GM18526 (cell line): Measurements from ENCODE around the gene PLEKHG7.

ENCODE experiments used
- POLR2A ChIP-seq: IDR thresholded peaks from 3 replicates; pipeline ENCODE4 v1.6.1; 2011; ENCODE audit not compliant: insufficient read length; ENCODE audit errors: extremely low read depth

PLEKHG7 gene

DNA sequence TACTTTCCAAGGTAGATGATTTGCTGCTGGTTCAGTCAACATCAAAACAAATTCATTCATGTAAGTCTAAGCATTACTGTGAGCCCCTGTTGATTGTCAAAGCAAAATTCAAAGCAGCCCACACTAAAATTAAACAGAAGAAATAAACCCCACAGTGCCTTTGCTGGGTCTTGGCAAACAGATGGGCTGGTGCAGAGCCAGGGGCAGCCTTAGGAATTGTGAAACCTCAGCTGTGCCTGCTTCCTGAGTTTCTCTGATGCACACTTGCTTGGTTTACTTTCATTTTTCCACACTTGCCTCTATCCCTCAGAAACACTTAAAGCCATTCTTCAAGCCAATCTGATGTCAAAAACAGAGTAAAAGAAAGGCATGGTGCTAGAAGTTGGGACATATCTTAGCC lies 6.6 kb upstream of the PLEKHG7 start:
- no peak for TF ChIP-seq POLR2A

DNA sequence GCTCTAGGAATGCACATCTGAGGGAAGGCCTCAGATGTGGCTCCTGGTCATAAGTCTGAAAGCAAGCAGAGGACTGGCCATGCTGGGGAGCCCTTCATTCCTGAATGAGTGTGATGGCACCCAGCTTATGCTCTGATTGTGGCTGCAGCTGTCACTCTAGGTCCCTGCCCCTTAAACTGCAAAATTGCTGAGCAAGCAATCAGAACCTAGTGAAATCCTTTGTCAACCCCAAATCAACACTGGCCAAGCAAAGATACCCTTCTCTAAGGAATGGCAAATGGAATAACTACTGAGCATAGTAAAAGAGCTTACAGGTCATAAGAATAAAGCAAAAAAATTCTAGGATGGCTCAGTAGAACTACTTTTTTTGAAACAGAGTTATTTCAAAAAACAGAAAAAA lies 4.3 kb upstream of the PLEKHG7 start:
- TF ChIP-seq POLR2A: no peak

DNA sequence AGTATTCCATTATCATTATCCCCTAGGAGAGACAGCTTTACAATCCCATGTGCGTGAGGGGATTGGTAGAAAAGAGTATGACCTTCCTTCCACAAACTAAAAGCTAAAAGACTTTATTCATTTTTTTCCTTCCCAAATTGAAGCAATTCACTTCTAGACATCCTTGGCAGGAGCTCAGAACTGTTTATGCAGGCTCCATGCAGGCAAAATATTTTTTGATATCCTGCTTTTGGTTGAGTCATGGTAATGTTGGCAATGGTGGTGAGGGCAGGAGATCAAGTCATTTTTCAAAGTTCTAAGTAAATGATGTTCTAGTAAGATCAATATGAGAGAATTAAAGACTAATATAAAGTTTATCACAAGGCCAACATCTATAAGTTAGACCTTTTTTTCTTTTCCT lies 1.3 kb upstream of the PLEKHG7 start:
- TF ChIP-seq POLR2A: no peak

DNA sequence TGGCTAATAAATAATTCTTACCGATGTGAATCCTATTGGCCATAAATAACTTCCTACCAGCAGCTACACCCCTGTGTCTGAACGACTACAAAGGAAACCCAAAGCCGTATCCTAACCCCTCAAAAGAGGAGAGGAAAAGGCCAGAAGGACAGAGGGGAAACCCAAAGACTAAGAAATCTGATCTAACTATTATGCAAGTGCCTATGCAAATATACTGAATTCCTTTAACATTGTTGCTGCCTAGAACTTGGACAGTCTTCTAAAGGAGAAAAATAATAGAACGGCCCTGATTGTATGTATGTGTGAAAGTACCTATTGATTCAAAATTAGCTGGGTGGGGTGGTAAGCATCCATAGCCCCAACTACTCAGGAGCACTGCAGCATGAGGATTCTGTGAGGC lies 997 bp downstream of the PLEKHG7 start:
- TF ChIP-seq POLR2A: no peak

DNA sequence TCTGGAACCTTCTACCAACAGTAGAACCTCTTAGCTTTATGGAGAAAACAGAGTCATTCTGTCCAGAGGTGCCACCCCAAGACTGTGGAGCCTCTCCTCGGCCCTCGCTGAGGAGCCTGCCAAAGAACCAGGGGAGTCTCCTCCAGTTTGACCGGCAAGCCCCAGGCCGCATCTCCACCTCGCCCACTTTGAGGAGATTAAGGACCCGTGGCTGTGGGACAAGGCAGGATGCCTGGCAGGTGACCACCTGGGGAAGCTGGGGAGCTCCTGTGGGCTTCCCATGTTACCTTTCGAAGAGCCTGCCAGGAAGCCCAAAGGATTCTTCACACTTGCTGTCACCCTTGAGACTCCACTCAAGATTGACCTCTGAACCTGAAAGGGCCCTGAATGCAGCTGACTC lies 3.8 kb downstream of the PLEKHG7 start:
- TF ChIP-seq POLR2A: no peak

DNA sequence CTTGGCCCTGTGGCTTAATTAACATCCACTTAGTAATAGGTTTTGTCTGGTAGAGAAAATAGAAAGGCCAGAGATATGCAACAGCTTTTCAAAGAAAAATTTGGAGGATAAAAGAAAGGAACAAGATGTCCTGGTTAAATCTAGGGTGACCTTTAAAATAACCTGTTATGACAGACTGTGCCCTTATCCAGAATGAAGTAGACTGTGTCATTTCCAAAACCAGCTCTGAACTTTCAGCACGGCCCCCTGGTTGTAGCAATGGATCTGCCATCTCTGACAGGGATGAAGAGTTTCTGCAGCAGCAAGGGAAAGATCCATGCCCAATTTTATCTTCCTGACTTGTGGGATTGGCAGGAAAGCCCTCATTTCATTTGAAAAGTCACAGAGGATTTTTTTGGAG lies 5.1 kb downstream of the PLEKHG7 start:
- no peak for TF ChIP-seq POLR2A

DNA sequence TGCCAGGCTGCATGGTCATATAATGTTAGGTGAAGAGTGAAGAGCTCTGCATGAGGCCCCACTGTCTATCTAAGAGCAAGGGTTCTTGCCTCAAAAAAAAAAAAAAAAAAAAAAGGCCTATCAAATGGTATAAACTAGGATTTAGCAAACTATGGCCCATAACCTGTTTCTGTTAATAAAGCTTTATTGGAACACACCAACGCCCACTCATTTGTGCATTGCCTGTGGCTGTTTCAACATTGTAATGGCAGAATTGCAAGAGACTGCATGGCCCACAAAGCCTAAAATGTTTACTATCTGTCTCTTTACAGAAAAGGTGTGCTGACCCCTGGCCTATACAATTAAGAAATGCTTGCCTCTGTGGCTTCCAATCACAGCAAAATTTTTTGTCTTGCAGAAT lies 12.8 kb downstream of the PLEKHG7 start:
- no peak for TF ChIP-seq POLR2A

DNA sequence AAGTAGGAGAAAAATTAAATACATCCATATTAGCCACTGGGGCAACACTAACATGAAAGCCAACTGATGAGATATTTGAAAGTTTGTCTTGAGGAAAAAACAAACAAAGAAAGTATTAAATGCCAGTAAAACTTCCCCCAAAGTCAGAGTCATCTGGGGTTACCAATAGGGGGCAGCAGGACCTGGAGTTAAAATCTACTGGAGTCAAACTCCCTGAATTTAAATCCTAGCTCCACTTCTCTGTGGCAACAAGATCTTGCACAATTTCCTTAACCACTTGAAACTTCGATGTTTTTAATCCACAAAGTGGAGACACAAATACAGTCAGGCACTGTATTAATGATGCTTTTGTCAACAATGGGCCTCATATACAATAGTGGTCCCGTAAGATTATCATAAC lies 14.4 kb downstream of the PLEKHG7 start:
- TF ChIP-seq POLR2A: no peak

DNA sequence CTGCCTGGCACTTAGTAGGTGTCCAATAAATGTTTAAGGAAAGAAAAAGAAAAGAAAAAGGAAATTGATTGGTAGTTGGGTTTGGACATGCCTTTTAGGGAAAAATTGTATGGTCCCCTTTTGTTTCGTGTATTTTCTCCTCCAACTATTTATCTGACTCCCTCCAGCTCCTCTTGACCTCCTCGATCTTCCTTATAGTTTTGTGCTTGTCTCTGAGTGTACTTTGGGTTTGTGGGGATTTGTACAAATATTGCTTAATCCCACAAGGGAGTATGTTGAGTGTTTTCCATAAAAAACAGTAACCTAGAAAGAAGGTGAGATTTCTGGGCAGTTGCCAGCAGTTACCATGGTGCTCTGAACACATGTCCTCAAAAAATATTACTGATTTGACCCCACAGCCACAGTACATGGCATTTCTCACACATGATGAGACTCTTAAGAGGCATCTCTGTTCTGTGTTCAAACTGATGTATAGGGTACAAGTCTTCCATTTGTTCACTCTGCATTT lies 15.7 kb downstream of the PLEKHG7 start:
- no peak for TF ChIP-seq POLR2A

DNA sequence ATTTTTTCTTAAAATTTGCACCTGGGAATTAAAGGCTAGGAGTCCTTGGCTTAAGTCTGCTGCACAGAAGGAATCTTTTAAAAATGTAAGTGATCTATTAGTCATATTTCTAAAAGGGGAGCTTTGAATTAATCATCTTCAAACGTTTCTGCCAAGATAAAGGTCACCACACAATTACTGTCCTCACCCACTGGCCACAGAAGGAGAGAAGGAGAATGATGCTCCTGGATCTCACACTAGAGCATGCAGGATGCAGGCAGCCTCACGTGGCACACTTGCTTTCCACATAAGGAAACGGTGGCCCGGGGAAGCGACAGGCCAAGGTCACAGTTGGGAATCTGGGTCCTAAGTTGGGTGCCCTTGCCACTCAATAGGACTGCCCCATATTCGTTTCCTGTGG lies 16.9 kb downstream of the PLEKHG7 start:
- TF ChIP-seq POLR2A: no peak

DNA sequence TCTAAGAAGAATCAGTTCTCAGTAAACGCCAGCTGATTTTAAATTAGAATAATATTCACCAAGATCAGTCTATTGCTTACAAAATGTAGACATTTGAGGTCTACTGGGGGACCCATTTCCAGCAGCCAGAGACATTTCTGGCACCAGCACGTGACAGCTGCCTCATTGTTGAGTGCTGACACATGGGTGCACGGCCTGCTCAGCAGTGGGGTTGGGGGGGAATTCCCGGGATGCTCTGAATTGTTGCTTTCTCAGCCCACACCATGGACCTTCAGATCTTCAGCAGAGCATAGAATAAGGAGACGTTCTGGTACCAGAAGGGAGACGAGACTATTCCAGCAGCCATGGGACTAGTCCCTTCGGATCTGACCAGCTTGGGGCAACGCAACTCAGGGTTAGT lies 18.3 kb downstream of the PLEKHG7 start:
- TF ChIP-seq POLR2A: no peak

DNA sequence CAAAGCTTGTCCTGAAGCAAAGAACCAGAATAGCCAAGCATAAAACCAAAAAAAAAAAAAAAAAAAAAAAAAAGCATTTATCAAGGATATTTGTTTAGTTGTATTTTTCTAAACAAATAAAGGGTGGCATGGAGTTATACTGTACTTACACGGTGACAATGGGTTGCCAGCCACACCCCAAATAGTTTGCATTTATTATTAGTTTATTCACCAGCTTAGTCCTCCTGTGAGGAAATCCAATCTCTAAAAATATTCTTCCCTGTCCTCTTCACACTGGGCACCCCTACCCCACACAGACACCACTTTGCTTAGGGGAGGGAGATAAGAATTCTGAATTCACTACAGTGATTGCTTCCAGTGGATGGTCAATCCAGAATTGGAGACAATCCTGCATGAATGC lies 18.9 kb downstream of the PLEKHG7 start:
- no peak for TF ChIP-seq POLR2A

DNA sequence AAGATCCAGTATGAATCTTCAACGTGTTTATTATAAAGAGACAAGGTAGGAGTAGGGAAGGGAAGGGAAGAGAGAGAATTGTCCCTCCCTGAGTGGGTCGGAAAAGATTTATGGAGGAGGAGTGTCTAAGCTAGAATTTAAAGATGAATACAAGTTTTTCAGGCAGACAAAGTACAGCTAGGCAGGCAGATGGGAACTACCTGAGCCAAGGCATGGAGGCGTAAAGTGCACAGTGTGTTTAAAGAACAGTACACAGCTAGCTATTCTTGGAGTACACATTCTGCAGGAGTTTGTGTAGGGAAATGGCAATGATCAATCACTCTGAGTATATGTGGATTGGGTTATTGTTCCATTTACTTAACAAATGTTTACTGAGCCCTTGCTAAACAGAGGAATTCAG lies 20.1 kb downstream of the PLEKHG7 start:
- no peak for TF ChIP-seq POLR2A

DNA sequence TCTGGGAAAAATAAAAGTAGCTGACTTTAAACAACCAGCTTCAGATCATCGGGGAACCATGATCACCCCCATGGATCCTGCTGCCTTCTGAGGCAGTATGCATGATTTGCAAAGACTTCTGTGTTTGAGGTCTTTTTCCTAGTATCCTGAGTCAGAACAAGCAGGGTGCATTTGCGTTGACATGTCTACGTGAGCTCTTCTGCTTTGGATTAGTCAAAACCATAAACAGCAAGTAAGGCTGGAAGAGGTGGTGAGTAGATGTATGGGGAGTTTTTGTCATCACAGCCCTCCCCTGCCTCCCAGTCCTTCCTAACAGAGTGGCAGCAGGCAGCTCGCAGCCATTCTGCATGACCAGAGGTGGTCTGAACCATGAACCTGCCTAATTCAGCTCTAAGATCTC lies 24.1 kb downstream of the PLEKHG7 start:
- no peak for TF ChIP-seq POLR2A

DNA sequence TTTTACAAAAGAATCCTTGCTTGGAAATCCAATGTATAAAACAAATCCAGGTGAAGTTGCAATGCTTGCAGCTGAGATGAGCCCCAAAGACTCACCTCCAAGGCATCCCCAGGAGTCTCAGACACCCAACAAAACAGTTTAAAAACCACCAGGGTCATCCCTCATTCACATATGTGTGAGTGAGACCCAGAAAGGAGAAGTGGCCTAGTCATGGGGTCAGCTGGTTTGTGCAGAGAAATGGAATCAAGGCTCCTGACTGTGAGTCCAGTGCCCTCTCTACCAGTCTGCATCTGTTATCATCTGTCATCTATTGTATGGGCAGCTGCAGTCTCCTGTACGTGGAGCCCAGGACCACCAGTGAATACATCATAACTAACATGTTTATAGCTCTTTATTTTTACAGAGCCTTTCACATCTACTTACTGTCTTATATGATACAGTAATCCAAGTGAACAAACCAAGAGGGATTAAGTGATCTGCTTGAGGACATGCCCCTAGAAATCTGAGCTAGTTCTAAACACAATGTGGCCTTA lies 27.1 kb downstream of the PLEKHG7 start:
- no peak for TF ChIP-seq POLR2A

DNA sequence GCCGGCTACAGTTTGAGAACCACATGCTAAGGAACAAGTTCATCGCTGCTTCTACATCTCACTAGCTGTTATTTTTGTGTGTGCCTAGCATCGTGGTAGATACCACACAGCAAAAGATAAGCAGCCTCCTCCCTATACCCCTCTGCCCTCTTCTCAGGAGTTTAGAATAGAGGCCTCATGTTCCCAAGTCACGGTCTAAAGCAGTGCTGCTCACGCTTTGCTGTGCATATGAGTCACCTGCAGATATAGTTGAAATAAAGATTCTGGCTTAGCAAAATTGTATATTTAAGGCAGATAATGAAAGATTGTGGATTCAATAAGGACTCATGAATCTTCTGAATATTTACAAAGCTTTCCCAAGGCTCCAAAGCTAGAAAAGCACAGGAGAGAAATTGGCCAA lies 28.0 kb downstream of the PLEKHG7 start:
- TF ChIP-seq POLR2A: no peak

DNA sequence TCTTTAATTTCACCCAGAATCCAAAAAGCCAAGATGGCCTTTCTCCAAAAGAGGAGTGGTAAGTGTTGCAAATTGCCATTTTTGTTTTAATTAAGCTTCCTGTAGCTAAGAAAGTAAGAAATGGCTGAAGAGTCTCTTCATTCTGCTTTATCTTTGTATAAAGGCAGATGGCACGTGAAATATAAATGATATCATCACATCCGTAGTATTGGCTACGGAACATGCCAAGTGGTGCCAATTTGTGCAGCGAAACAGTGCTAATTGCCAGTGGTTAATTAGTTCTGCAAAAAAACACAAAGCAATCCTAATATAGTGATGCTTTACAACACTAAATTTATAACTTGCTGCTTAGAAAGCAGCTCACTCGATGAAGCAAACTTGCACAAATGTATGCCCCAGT lies 29.4 kb downstream of the PLEKHG7 start:
- TF ChIP-seq POLR2A: no peak

DNA sequence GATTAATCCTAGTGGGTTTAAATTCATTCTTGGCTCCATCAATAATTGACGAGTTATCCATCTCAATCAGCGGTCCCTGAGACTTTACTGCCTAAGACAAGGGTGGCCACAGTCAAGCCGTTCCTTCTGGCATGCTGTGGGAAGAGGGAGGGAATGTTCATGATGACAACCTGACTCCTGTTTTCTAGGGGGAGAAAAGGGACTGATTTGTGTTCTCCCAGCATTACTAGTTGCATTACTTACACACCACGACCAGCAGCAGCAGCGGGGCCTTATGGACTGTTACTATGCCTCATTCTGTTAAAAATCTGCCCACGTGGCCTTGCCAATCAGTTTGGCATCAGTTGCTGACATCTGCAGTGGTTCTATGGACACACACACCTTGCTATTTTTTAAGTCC lies 29.9 kb downstream of the PLEKHG7 start:
- no peak for TF ChIP-seq POLR2A

DNA sequence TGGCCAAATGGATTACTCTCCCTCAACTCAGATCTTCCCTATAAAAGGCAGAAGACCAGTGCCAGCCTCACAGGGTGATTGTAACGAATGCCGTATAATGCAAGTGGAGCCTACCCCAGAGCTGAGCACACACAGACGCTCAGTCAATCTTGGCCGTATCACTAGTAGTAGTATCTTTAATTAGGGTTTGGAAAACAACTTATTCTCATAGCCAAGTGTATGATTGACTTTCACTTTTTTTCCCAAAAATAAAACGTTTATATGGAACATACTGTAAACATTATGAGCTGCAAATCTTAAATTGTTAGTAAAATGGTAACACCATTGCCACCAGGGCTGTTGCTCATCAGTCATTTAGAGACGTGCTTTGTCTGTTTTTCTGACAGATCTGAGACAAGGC lies 30.4 kb downstream of the PLEKHG7 start:
- TF ChIP-seq POLR2A: no peak

DNA sequence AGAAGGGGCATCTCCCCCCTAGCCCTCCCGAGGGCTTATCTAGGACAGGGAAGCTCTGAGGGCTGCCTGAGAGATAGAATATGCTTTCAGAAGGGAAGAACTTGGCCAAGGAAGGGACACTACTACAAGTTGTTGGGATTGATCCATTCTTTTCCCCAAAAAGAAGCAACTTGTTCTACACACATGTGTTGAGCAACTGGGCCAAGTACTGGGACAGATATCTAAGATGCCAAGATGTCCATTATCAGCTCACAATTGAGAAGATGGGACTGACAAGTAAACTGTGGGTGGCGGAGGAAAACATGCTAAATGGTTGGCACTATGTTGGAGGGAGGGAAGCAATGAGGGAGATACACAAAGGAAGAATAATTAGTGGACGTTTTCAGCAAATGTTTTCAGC lies 30.9 kb downstream of the PLEKHG7 start:
- TF ChIP-seq POLR2A: no peak
